Thymus (tissue), 11 donors: Measurements from ENCODE around the gene BACH2. TPM values are rescaled to one million over a fixed set of nuclear protein-coding genes. Genes with fewer than 3 reads are reported as not detected.

ENCODE experiments used
- DNase-seq, 9 donors: peaks; one replicate each; pipeline ENCODE4 v3.0.0-alpha.2; 2013; ENCODE audit warnings: low spot score in 9 of 9, low read depth in 6 of 9, missing footprints in 1 of 9
- H3K27ac ChIP-seq, 2 donors: one replicate each; pipeline ENCODE4 v1.5.1; 2013; ENCODE audit warnings: control low read depth in 1 of 2, low read depth in 1 of 2, low read length in 1 of 2, mild to moderate bottlenecking in 1 of 2, moderate library complexity in 1 of 2
- H3K27me3 ChIP-seq, 2 donors: one replicate each; pipeline ENCODE4 v1.5.1; 2013; ENCODE audit warnings: low read length in 1 of 2; ENCODE audit not compliant: control insufficient read depth in 2 of 2, insufficient read depth in 1 of 2
- H3K36me3 ChIP-seq, 2 donors: one replicate each; pipeline ENCODE4 v1.5.1; 2013; ENCODE audit warnings: low read length in 1 of 2, mild to moderate bottlenecking in 1 of 2, moderate library complexity in 1 of 2; ENCODE audit not compliant: control insufficient read depth in 2 of 2, insufficient read depth in 2 of 2
- H3K4me1 ChIP-seq, 2 donors: one replicate each; pipeline ENCODE4 v1.5.1; 2013; ENCODE audit warnings: low read length in 2 of 2; ENCODE audit not compliant: control insufficient read depth in 2 of 2, insufficient read depth in 2 of 2
- H3K4me3 ChIP-seq, 2 donors: one replicate each; pipeline ENCODE4 v1.5.1; 2013; ENCODE audit warnings: low read length in 2 of 2, control low read depth in 1 of 2, mild to moderate bottlenecking in 1 of 2
- H3K9me3 ChIP-seq, 2 donors: one replicate each; pipeline ENCODE4 v1.5.1; 2013; ENCODE audit warnings: low read length in 1 of 2, mild to moderate bottlenecking in 1 of 2; ENCODE audit not compliant: control insufficient read depth in 2 of 2, insufficient read depth in 1 of 2
- WGBS: extraction: QIAGEN DNeasy Blood & Tissue Kit; methylation state at CpG from one replicate; pipeline ENCODE4 v1.1.7; 2013; 5-methylcytosine and 5-hydroxymethylcytosine counted together
- polyA plus RNA-seq: library from polyadenylated mRNA; stranded (reverse); fragments of 200-250 nt; gene quantifications from one replicate; pipeline ENCODE4 v1.2.3, GENCODE V29; 2013
- total RNA-seq: library from RNA; stranded (reverse); fragments of 120-200 nt; gene quantifications from one replicate; pipeline ENCODE4 v1.2.4, GENCODE V29; 2013
- donor health status: healthy.

The BACH2 gene
- total and polyA plus RNA-seq, 2 donors, result 12.3 to 12.7 TPM

DNA sequence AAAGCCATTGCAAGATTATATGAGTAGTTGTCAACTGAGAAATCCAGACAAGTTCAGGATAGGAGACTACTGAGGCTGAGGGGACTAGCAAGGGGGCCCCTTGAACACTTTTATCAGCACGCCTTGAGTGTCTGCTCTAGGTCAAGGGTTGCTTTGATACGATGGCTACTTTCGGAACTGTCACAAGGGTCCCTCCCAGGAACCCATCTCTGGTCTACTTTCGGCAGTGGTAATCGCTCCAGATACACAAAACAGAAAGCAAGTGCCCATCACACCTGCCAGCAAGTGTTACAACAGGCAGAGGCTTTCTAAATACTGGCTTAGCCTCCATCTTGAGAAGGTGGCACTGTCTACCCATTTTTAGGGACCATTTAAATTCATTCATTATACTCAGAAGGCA, 341.3 kb downstream of the BACH2 start:
- Histone ChIP-seq H3K27me3 (no peaks in the 10 kb centered on the region), H3K36me3 (peaks cover 12 to 15% of the 10 kb centered on the region in 2 donors), H3K9me3 (no peaks in the 10 kb centered on the region), H3K4me1 (peaks cover 5 to 30% of the 10 kb centered on the region in 2 donors), H3K27ac (no peak overlapping the region), H3K4me3 (no peak overlapping the region)
- no peak for DNase-seq
- 89% methylated on average over 5 of the region's 5 CpGs for WGBS

- no peak overlapping the region for H3K27ac ChIP-seq
- no peak overlapping the region for H3K4me3 ChIP-seq
- peaks cover 5 to 27% of the 10 kb centered on the region in 2 donors for H3K4me1 ChIP-seq
- no peaks in the 10 kb centered on the region for H3K27me3 ChIP-seq
- H3K9me3 ChIP-seq, result no peaks in the 10 kb centered on the region
- DNase-seq, result no peak
- H3K36me3 ChIP-seq, result peaks cover 18 to 21% of the 10 kb centered on the region in 2 donors
- 80% methylated on average over 1 of the region's 1 CpG for WGBS
Measured at GRCh38 chr6:89954721-89955148, 341.9 kb downstream of the BACH2 start.

GRCh38 chr6:89952686-89953085, 344.0 kb downstream of the BACH2 start:
- peak overlapping the region in 1 of 2 donors; percentile 66 for H3K27ac ChIP-seq
- WGBS, result 9% methylated on average over 4 of the region's 4 CpGs
- peaks cover 5 to 27% of the 10 kb centered on the region in 2 donors for H3K4me1 ChIP-seq
- DNase-seq, result peak in 8 of 9 donors; percentile 17 to 74 (median 35)
- H3K27me3 ChIP-seq, result no peaks in the 10 kb centered on the region
- H3K36me3 ChIP-seq, result peaks cover 25 to 31% of the 10 kb centered on the region in 2 donors
- no peak overlapping the region for H3K4me3 ChIP-seq
- no peaks in the 10 kb centered on the region for H3K9me3 ChIP-seq

DNA sequence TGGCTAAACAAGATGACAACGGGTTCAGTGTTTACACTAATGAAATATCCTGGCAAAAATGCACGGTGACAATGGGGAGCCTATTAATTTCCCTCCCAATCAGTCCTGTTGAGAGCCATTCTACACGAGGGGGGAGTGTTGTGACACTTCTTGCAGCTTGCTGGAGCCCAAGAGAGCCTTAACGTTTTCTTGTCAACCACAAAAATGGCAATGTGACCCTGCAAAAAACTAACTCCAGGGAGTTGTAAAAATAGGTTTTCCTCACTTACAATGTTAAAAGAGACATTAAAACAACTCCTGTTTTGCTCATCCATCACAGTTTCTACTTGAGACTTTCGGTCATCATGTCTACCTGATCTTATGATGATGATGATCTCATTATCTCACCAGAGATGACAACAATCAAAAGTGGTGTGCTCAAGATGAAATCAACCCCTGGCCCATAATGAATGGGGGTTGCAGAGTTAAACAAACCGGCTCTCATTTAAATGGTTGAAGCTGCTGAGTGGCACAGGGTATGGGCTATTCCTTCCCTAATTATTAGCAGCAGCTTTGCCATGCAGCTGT, 344.5 kb downstream of the BACH2 start:
- no peak for DNase-seq
- Histone ChIP-seq H3K27ac (no peak overlapping the region), H3K36me3 (peaks cover 25 to 31% of the 10 kb centered on the region in 2 donors)

GRCh38 chr6:89951574-89952104, 345.0 kb downstream of the BACH2 start:
- Histone ChIP-seq H3K36me3 (peaks cover 25 to 31% of the 10 kb centered on the region in 2 donors), H3K4me3 (no peak overlapping the region), H3K27ac (peak overlapping the region; percentile 26 to 48), H3K4me1 (peaks cover 5 to 27% of the 10 kb centered on the region in 2 donors), H3K27me3 (no peaks in the 10 kb centered on the region), H3K9me3 (no peaks in the 10 kb centered on the region)
- DNase-seq, result no peak
- 94% methylated on average over 15 of the region's 15 CpGs for WGBS

More for the DNA sequence above, 344.5 kb downstream of the BACH2 start:
- Histone ChIP-seq H3K27me3 (no peaks in the 10 kb centered on the region), H3K9me3 (no peaks in the 10 kb centered on the region), H3K4me3 (no peak overlapping the region), H3K4me1 (peaks cover 5 to 27% of the 10 kb centered on the region in 2 donors)
- 53% methylated on average over 6 of the region's 6 CpGs for WGBS

DNA sequence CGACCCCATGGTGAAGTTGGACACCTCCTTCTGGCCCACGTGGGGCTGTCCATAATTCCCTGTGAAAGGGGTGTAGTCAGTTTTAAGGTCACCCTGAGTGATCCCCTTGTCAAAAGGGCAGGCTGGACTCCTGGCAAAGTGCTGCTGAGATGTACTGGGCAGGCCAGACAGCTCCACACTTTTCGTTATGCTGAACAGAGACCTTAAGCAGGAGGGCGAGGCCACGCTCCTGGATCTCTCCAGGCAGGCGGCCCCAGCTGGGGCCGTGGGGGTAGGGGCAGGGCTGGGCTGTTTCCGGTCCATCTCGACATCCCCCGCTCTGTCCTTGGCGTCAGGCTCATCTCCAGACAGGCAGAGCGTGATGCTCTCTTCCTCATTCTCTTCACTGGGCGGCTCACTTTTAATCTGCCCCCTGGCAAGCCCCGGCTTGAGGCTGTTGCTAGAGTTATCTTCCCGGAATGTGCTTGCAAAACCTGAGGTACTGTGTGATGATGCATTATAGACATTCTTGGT, 345.7 kb downstream of the BACH2 start:
- Histone ChIP-seq H3K27me3 (no peaks in the 10 kb centered on the region), H3K4me3 (no peak overlapping the region), H3K27ac (peak overlapping the region; percentile 18 to 82), H3K9me3 (no peaks in the 10 kb centered on the region), H3K4me1 (peaks cover 5 to 27% of the 10 kb centered on the region in 2 donors), H3K36me3 (peaks cover 25 to 34% of the 10 kb centered on the region in 2 donors)
- no peak for DNase-seq
- WGBS, result 94% methylated on average over 15 of the region's 15 CpGs

GRCh38 chr6:89950446-89950845, 346.2 kb downstream of the BACH2 start:
- Histone ChIP-seq H3K27ac (peak overlapping the region; percentile 18 to 82), H3K4me3 (no peak overlapping the region), H3K36me3 (peaks cover 25 to 34% of the 10 kb centered on the region in 2 donors), H3K9me3 (no peaks in the 10 kb centered on the region), H3K27me3 (no peaks in the 10 kb centered on the region), H3K4me1 (peaks cover 5 to 27% of the 10 kb centered on the region in 2 donors)
- whole genome bisulfite sequencing, result 96% methylated on average over 17 of the region's 17 CpGs
- no peak for DNase-seq

DNA sequence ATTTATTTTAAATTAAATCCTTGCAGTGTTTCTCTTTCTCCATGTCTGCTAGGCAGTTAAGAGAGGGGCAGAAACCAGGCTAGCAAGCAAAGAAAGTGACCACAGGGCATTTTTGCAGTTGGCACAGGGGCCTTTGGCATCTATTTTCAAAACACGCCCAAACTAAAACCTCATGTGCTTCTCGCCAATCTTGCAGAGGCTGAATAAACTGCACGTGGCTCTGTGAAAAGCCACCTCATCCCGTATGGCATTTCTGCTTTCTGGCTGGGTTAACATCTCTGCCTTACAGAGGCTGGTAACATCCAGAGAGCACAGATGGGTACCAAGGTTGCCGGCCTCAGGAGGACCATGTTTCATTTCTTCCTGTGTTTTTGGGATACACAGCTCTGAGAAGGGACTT, 347.8 kb downstream of the BACH2 start:
- no peak for DNase-seq

DNA sequence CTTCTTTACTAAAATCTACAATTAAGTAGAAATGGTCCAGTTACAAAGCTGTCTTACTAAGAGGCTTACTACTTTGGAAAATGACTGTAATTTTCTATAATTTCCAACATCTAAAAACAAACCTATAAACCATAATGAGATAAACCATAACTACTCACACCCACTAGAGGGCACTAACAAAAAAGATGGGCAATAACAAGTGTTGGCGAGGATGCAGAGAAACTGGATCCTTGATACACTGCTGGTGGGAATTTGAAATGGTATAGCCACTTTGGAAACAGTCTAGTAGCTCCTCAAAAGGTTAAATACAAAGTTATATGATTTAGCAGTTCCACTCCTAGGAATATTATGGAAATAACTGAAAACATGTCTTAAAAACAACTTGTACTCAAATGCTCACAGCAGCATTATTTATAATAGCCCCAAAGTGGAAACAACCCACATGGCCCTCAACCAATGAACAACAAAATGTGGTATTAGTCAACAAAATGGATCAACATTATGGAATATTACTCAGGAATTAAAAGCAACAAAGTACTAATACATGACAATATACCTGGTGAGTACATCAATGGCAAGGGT, 351.7 kb downstream of the BACH2 start:
- DNase-seq, result no peak
- Histone ChIP-seq H3K4me1 (peaks cover 0 to 8% of the 10 kb centered on the region in 2 donors), H3K27me3 (no peaks in the 10 kb centered on the region), H3K9me3 (no peaks in the 10 kb centered on the region), H3K27ac (no peak overlapping the region), H3K4me3 (no peak overlapping the region), H3K36me3 (peaks cover 12 to 25% of the 10 kb centered on the region in 2 donors)
- WGBS, result 94% methylated on average over 1 of the region's 1 CpG

More for the DNA sequence above, 347.8 kb downstream of the BACH2 start:
- H3K36me3 ChIP-seq, result peaks cover 25 to 37% of the 10 kb centered on the region in 2 donors
- WGBS, result 96% methylated on average over 5 of the region's 5 CpGs
- no peak overlapping the region for H3K27ac ChIP-seq
- H3K27me3 ChIP-seq, result no peaks in the 10 kb centered on the region
- no peak overlapping the region for H3K4me3 ChIP-seq
- no peaks in the 10 kb centered on the region for H3K9me3 ChIP-seq
- H3K4me1 ChIP-seq, result peaks cover 5 to 23% of the 10 kb centered on the region in 2 donors
